HEK293T (cell line): ENCODE data around the gene DOCK1.

Source experiments
- BHLHE40 ChIP-seq: fragments of 450-650 bp; IDR thresholded peaks from 2 replicates; pipeline ENCODE4 v1.6.1; 2016; ENCODE audit warnings: mild to moderate bottlenecking, moderate library complexity, borderline replicate concordance
- CTBP1 ChIP-seq: fragments of 450-650 bp; IDR thresholded peaks from 2 replicates; pipeline ENCODE4 v1.6.1; 2016; ENCODE audit warnings: borderline replicate concordance
- FOXA1 ChIP-seq: fragments of 450-650 bp; IDR thresholded peaks from 2 replicates; pipeline ENCODE4 v1.6.1; 2016; ENCODE audit warnings: mild to moderate bottlenecking
- FOXK2 ChIP-seq: fragments of 450-650 bp; IDR thresholded peaks from 2 replicates; pipeline ENCODE4 v1.6.1; 2016; ENCODE audit warnings: mild to moderate bottlenecking
- SP1 ChIP-seq: fragments of 450-650 bp; IDR thresholded peaks from 2 replicates; pipeline ENCODE4 v1.6.1; 2017
- SUZ12 ChIP-seq: fragments of 450-650 bp; IDR thresholded peaks from 2 replicates; pipeline ENCODE4 v1.6.1; 2016; ENCODE audit warnings: mild to moderate bottlenecking
- TARDBP ChIP-seq: fragments of 450-650 bp; IDR thresholded peaks from 2 replicates; pipeline ENCODE4 v1.6.1; 2016
- TF ChIP-seq, protein P1 (sequence below): fragments of 450-650 bp; IDR thresholded peaks from 2 replicates; pipeline ENCODE4 v1.6.1; 2016

DNA sequence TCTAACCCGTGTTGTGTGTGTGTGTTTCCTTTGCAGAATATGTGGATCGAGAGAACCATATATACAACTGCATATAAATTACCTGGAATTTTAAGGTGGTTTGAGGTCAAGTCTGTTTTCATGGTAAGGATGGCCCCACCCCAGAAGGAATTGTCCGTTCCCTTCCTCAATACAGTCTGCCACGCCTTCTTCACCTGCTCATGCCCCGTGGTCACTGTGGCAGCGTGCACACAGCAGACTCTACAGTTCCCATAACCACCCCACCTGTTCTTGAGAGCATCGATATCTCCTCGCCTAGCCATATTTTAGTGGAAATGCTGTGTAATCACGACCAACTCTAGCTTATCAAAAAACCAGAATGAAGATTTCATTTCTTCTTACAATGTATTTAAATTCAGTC, 509.9 kb downstream of the DOCK1 start:
- TF ChIP-seq TARDBP (no peak), SUZ12 (no peak), CTBP1 (no peak), FOXA1 (no peak), SP1 (no peak), FOXK2 (no peak), BHLHE40 (no peak)
- TF ChIP-seq, protein P1, sequence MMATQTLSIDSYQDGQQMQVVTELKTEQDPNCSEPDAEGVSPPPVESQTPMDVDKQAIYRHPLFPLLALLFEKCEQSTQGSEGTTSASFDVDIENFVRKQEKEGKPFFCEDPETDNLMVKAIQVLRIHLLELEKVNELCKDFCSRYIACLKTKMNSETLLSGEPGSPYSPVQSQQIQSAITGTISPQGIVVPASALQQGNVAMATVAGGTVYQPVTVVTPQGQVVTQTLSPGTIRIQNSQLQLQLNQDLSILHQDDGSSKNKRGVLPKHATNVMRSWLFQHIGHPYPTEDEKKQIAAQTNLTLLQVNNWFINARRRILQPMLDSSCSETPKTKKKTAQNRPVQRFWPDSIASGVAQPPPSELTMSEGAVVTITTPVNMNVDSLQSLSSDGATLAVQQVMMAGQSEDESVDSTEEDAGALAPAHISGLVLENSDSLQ = no peak
